ENCODE results near the gene PARP1.
"Not testable (repeated sequence)": the region's sequence is repeated elsewhere in the genome, so short reads cannot be mapped to it uniquely, and the experiment has no call there.

Gene PARP1

DNA sequence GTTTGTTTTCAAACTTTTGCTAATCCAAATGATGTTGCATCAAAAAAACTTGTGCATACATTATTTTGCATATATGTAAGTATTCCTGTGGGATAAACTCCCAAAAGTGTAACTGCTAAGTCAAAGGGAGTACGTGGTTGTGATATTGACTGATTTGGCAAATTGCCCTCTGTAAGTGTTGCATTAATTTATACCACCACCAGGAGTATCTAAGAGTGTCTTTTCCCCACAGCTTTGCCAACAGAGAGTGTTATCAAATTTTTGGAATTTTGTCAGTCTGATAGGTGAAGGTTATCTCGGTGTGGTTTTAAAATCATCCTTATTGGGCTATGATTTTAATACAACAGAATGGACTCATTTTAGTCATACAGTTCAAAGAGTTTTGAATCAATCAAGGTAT lies 30.1 kb upstream of the PARP1 start:
- Mint-ChIP-seq H3K9me3 (no peaks in the 10 kb centered on the region), H3K4me3 (no peak overlapping the region), H3K27me3 (ENCODE audit: low read depth) (peaks cover 42% of the 10 kb centered on the region), H3K27ac (no peak overlapping the region), H3K36me3 (ENCODE audit: low read depth) (no peaks in the 10 kb centered on the region), H3K4me1 (ENCODE audit: low read depth) (no peaks in the 10 kb centered on the region)

DNA sequence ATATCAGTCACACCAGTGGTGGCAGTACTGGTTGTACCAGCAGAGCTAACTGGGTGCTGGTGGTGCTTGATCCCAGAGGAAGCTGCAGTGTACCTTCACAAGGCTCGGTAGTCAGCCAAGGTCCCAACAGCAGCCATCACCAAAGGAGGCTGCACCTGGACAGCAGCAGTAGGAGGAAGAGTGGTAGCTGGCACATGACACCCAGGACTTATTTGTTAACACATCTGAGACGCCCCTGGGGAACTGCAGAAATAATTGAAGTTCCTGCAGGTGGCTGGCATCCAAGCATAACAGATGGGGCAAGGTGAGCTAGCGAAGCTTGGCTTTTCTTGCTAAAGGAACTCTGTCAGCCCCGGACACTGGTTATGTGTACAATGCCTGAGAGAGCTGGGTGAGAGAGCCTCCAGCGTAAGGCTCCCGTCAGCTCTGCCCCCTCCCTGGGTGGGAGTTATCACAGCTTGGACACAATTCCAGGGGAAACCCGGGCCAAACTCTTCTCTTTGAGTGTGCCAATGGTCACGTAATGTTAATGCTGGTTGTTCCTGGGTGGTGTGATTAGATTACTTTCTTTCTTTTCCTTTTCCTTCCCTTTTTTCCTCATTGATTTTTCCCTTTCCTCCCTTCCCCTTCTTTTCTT lies 29.1 kb upstream of the PARP1 start:
- no peaks in the 10 kb centered on the region for H3K9me3 Mint-ChIP-seq
- no peak overlapping the region for H3K4me3 Mint-ChIP-seq
- no peak overlapping the region for H3K27ac Mint-ChIP-seq
- peaks cover 42% of the 10 kb centered on the region for H3K27me3 Mint-ChIP-seq (ENCODE audit: low read depth)
- no peaks in the 10 kb centered on the region for H3K4me1 Mint-ChIP-seq (ENCODE audit: low read depth)
- H3K36me3 Mint-ChIP-seq (ENCODE audit: low read depth), result no peaks in the 10 kb centered on the region

DNA sequence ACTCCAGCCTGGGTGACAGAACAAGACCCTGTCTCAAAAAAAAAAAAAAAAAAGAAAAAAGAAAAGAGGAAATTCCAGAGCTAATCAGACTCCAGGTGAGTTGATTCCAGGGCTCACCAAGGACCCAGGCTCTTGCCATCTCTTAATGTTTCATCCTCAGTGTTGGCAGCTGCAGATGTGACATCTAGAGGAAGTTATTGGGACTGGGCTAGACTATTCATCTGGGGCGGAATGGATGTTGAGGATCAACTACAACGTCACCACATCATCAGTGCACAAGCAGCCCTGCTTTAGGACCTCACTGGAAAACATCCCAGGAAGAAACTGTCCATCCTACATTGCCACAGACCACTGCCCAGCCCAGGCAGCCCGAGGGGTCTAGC lies 28.6 kb upstream of the PARP1 start:
- H3K9me3 Mint-ChIP-seq, result no peaks in the 10 kb centered on the region
- H3K4me3 Mint-ChIP-seq, result no peak overlapping the region
- H3K27me3 Mint-ChIP-seq (ENCODE audit: low read depth), result peaks cover 39% of the 10 kb centered on the region
- no peak overlapping the region for H3K27ac Mint-ChIP-seq
- H3K36me3 Mint-ChIP-seq (ENCODE audit: low read depth), result no peaks in the 10 kb centered on the region
- H3K4me1 Mint-ChIP-seq (ENCODE audit: low read depth), result no peaks in the 10 kb centered on the region

DNA sequence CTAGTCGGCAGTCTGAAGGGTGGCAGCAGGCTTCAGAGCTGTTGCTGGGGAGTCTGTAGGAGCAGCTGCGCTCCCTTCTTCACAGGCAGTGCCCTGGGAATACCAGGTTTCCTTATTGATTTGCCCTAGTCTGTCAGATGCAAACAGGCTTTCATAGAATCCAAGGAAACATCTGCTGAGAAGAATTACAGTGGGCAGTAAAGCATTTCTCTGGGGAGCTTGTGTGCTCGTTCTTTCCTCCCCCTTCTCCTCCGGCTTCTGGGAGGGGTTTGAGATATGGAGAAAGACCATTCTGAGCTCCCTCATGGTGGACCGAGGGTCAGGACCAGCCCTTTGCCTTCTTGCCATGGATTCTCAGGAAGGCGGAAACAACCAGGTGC lies 25.4 kb upstream of the PARP1 start:
- Mint-ChIP-seq H3K4me1 (ENCODE audit: low read depth) (no peaks in the 10 kb centered on the region), H3K9me3 (no peaks in the 10 kb centered on the region), H3K4me3 (no peak overlapping the region), H3K36me3 (ENCODE audit: low read depth) (no peaks in the 10 kb centered on the region), H3K27ac (no peak overlapping the region), H3K27me3 (ENCODE audit: low read depth) (peaks cover 15% of the 10 kb centered on the region)

DNA sequence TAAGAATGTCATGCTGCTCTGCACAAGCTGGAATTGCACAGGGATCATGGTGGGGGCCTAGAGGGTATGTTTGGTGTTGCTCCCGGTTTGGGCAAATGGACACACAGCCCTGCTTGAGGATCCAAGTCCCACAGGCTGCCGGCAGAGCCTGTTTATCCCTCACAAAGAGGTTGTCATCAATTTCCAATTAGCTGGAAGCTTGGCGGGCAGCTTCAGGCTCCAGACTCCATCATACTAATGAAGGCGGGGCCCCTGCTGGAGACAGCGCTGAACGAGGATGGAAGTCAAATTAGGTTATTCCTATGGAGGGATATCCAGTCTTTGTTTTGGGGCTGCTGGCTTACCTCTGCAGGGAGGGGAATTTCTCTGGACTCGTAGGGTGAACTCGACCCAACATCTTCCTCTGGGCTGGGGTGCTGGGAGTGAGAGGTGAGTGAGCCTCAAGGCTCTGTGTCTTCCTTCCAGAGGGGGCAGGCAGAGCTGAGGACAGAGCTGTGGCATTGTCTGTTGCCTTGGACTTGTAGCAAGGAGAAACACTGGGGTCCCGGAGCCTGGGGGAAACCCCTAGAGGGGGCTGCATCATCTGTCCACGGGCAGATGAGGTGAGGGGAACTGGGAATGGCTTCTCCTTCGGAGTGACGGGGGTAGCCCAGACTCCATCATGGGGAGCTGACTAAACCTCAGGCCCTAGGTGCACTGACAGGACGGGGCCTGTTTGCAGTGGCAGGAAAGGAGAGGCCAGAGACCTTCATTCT lies 24.9 kb upstream of the PARP1 start:
- H3K36me3 Mint-ChIP-seq (ENCODE audit: low read depth), result no peaks in the 10 kb centered on the region
- H3K9me3 Mint-ChIP-seq, result no peaks in the 10 kb centered on the region
- no peaks in the 10 kb centered on the region for H3K4me1 Mint-ChIP-seq (ENCODE audit: low read depth)
- no peak overlapping the region for H3K4me3 Mint-ChIP-seq
- H3K27me3 Mint-ChIP-seq (ENCODE audit: low read depth), result peaks cover 9% of the 10 kb centered on the region
- no peak overlapping the region for H3K27ac Mint-ChIP-seq

DNA sequence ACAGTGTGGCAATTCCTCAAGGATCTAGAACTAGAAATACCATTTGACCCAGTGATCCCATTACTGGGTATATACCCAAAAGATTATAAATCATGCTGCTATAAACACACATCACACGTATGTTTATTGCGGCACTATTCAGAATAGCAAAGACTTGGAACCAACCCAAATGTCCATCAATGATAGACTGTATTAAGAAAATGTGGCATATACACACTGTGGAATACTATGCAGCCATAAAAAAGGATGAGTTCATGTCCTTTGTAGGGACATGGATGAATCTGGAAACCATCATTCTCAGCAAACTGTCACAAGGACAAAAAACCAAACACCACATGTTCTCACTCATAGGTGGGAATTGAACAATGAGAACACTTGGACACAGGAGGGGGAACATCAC lies 24.0 kb upstream of the PARP1 start:
- H3K4me1 Mint-ChIP-seq (ENCODE audit: low read depth); H3K4me3 Mint-ChIP-seq; H3K27me3 Mint-ChIP-seq (ENCODE audit: low read depth); H3K9me3 Mint-ChIP-seq; H3K36me3 Mint-ChIP-seq (ENCODE audit: low read depth); H3K27ac Mint-ChIP-seq: not testable (repeated sequence)

DNA sequence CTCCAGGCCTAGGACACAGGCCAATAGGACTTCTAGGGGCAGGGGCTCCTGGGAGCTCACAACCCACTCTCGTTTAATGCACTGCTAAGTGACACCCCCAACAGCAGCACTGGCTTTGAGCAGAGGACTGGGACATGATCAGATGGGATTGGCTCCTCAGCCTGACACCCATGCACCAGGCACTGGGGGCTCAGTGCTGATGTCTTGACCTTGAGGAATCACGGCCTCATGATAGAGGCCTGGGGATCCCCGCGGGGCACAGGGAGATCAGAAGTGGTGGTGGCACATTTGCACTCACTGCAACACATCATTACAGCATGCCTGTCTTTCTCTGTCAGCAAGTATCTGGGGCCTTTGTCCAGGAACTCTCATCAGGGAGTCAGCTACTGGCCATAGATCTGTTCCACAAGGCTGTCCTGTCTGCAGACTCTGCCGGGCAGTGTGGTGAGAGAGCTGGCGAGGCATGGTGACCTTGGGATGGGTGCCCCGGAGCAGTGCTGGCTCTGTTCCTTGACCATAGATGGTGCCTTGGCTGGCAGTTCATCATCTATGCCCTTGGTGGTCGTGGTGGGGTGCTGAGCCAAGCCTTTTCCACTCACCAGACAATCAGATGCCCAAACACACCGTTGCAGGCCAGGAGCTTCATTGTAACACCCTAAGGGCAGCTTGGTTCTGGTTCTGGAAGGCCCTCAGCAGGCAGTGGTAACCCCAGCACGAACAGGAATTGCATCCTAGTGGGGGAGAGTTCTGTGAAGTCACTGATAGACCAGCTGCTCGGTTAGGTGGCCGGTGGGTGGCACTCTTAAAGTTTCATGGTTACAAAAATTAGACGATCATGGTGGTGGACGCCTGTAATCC lies 22.2 kb upstream of the PARP1 start:
- Mint-ChIP-seq H3K36me3 (ENCODE audit: low read depth) (no peaks in the 10 kb centered on the region), H3K27ac (no peak overlapping the region), H3K9me3 (no peaks in the 10 kb centered on the region), H3K4me3 (no peak overlapping the region), H3K27me3 (ENCODE audit: low read depth) (no peaks in the 10 kb centered on the region), H3K4me1 (ENCODE audit: low read depth) (peaks cover 9% of the 10 kb centered on the region)

DNA sequence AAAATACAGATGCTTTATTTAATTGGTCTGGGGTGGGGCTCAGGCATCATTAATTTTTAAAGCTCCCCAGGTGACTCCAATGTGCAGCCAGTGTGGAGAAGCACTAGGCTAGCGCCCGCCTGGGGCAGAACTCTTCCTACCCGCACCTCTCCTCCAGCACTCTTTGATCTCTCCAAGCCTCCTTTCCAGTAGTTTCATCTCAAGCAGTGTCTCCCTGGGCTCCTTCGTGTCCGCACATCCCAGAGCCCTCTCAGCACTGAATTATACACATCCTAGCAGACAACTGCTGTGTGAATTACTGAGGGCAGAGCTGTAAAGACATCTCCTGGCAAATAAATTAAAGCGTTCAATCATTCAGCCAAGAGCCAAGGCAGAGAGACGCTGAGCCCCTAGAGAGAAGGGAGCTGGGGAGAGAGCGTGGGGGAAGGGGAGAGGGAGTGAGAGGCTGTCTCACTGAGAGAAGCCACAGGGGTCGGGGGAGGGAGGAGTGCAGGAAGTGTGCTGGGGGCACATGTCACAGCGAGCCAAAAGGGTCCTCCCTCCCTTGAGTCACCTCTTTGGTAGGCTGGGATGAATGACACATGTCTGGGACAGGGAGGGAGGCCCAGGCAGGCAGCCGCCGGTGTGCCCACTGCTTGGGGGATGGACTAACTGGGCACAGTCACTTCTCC lies 21.0 kb upstream of the PARP1 start:
- H3K4me3 Mint-ChIP-seq, result no peak overlapping the region
- H3K27ac Mint-ChIP-seq, result no peak overlapping the region
- H3K27me3 Mint-ChIP-seq (ENCODE audit: low read depth), result no peaks in the 10 kb centered on the region
- H3K9me3 Mint-ChIP-seq, result no peaks in the 10 kb centered on the region
- no peaks in the 10 kb centered on the region for H3K36me3 Mint-ChIP-seq (ENCODE audit: low read depth)
- peaks cover 12% of the 10 kb centered on the region for H3K4me1 Mint-ChIP-seq (ENCODE audit: low read depth)

DNA sequence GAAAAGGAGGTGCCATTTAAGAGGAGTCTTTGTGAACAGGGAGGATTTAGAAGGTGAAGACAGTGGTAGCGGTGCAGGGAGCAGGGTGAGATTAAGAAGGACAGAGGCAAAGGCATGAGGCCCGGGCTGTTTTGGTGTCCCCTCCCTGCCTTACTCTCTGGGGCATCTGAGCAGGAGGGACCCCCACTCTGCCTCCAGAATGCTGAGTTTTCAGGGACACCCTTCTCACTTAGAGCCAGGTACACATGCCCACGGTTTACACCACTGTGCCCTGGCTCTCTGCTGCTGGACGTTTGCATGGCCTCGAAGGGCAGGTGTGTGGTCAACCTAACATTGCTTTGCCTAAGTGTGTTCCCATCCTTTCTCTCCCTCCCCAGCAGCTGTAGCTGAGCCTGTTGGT lies 20.5 kb upstream of the PARP1 start:
- no peaks in the 10 kb centered on the region for H3K27me3 Mint-ChIP-seq (ENCODE audit: low read depth)
- H3K27ac Mint-ChIP-seq, result no peak overlapping the region
- H3K9me3 Mint-ChIP-seq, result no peaks in the 10 kb centered on the region
- H3K4me3 Mint-ChIP-seq, result no peak overlapping the region
- peaks cover 12% of the 10 kb centered on the region for H3K4me1 Mint-ChIP-seq (ENCODE audit: low read depth)
- no peaks in the 10 kb centered on the region for H3K36me3 Mint-ChIP-seq (ENCODE audit: low read depth)

DNA sequence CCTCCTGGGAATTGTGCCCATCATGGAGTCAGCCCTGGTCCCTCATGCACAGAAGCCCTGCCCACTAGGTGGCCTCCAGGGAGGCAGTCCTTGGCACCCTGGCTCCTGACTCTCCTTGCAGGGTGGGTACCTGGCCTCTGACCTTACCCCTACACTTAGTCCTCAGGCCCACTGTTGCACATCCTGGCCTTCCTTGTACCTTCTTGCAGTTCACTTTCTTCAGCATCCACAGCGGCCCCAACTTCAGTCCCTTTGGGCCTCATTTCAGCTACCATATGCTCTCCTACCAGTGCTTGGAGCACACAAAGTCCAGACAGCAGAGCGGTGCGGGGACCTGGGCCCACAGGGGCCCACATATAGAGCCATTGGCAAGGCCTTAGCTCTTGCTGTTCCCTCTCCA lies 19.2 kb upstream of the PARP1 start:
- no peaks in the 10 kb centered on the region for H3K27me3 Mint-ChIP-seq (ENCODE audit: low read depth)
- H3K36me3 Mint-ChIP-seq (ENCODE audit: low read depth), result no peaks in the 10 kb centered on the region
- H3K4me3 Mint-ChIP-seq, result peak overlapping the region; percentile 47
- no peak overlapping the region for H3K27ac Mint-ChIP-seq
- H3K4me1 Mint-ChIP-seq (ENCODE audit: low read depth), result peaks cover 12% of the 10 kb centered on the region
- no peaks in the 10 kb centered on the region for H3K9me3 Mint-ChIP-seq

DNA sequence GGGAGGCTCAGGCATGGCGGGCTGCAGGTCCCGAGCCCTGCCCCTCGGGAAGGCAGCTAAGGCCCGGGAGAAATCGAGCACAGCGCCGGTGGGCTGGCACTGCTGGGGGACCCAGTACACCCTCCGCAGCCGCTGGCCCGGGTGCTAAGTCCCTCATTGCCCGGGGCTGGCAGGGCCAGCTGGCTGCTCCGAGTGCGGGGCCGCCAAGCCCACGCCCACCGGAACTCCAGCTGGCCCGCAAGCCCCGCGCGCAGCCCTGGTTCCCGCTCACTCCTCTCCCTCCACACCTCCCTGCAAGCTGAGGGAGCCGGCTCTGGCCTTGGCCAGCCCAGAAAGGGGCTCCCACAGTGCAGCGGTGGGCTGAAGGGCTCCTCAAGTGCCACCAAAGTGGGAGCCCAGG lies 18.5 kb upstream of the PARP1 start:
- not testable (repeated sequence) for H3K36me3 Mint-ChIP-seq (ENCODE audit: low read depth); H3K4me3 Mint-ChIP-seq; H3K9me3 Mint-ChIP-seq; H3K27ac Mint-ChIP-seq; H3K27me3 Mint-ChIP-seq (ENCODE audit: low read depth)
- H3K4me1 Mint-ChIP-seq (ENCODE audit: low read depth), result peaks cover 12% of the 10 kb centered on the region

DNA sequence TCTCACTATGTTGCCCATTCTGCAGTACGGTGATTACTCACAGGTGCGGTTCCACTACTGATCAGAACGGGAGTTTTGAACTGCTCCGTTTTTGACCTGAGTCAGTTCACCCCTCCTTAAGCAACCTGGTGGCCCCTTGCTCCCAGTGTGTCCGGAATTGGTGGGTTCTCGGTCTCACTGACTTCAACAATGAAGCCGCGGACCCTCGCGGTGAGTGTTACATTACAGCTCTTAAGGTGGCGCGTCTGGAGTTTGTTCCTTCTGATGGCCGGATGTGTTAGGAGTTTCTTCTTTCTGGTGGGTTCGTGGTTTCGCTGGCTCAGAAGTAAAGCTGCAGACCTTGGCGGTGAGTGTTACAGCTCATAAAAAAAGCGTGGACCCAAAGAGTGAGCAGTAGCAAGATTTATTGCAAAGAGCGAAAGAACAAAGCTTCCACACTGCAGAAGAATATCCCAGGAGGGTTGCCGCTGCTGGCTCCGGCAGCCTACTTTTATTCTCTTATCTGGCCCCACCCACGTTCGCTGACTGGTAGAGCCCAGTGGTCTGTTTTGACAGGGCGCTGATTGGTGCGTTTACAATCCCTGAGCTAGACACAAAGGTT lies 17.6 kb upstream of the PARP1 start:
- peaks cover 12% of the 10 kb centered on the region for H3K4me1 Mint-ChIP-seq (ENCODE audit: low read depth)
- H3K36me3 Mint-ChIP-seq (ENCODE audit: low read depth), result no peaks in the 10 kb centered on the region
- no peaks in the 10 kb centered on the region for H3K9me3 Mint-ChIP-seq
- H3K27me3 Mint-ChIP-seq (ENCODE audit: low read depth), result peaks cover 7% of the 10 kb centered on the region
- H3K27ac Mint-ChIP-seq, result peak overlapping the region; percentile 36
- peak overlapping the region; percentile 78 for H3K4me3 Mint-ChIP-seq

DNA sequence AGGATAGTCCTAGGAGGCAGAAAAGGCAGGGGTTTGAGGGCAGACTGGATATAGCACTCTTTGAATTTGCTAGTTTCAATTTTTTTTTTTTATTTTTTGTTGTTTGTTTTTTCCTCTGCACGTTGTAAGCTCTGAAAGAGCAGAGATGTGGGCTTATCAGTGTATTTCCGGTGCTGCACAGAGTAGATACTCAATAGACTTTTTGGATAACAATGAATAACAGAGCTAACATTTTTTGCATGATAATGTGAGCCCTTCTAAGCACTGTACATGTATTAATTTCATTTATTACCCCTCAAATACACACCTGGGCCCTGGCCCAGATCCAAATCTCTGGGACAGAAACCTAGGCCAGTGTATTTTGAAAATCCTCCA lies 17.1 kb upstream of the PARP1 start:
- H3K27ac Mint-ChIP-seq, result no peak overlapping the region
- H3K9me3 Mint-ChIP-seq, result no peaks in the 10 kb centered on the region
- H3K4me3 Mint-ChIP-seq, result no peak overlapping the region
- peaks cover 7% of the 10 kb centered on the region for H3K27me3 Mint-ChIP-seq (ENCODE audit: low read depth)
- H3K4me1 Mint-ChIP-seq (ENCODE audit: low read depth), result peaks cover 12% of the 10 kb centered on the region
- no peaks in the 10 kb centered on the region for H3K36me3 Mint-ChIP-seq (ENCODE audit: low read depth)

DNA sequence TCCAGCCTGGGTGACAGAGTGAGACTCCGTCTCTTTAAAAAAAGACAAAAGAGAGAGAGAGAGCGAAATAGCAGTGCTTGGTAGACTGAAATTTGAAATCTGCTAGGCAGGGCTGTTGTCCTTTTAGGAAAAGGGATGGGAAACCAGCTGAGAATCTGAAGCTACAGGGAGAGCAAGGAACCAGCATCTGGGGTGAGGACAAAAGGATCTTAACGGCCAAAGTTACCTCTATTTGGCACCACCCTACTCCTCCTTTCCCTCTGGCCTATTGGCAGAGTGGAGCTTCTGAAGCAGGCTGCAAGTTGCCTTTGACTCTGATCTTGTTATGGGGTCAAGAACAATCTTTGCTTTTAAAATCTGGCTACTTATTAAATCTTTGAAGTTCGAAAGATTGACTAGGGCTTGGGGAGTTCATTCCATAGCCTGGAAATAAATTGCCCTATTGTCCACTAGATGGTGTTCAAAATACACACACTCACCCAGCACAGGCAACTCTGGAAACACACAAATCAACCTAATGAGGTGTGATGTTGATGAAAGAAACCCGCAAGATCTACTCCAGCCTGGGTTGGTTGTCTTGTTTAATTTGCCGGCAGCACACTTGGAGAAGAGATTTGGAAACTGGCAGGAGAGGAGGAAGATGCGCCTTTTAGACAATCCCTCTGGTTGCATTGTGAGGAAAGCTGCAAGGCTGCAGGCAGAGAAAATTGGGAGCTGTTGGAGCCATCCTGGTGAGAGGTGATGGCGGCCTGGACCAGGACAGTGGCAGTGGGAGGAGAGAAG lies 16.5 kb upstream of the PARP1 start:
- Mint-ChIP-seq H3K4me3 (peak overlapping the region; percentile 40), H3K9me3 (no peaks in the 10 kb centered on the region), H3K4me1 (ENCODE audit: low read depth) (peaks cover 12% of the 10 kb centered on the region), H3K27me3 (ENCODE audit: low read depth) (peaks cover 13% of the 10 kb centered on the region), H3K27ac (no peak overlapping the region), H3K36me3 (ENCODE audit: low read depth) (no peaks in the 10 kb centered on the region)
